ENCODE measurements around the gene SUN5.

Gene SUN5

DNA sequence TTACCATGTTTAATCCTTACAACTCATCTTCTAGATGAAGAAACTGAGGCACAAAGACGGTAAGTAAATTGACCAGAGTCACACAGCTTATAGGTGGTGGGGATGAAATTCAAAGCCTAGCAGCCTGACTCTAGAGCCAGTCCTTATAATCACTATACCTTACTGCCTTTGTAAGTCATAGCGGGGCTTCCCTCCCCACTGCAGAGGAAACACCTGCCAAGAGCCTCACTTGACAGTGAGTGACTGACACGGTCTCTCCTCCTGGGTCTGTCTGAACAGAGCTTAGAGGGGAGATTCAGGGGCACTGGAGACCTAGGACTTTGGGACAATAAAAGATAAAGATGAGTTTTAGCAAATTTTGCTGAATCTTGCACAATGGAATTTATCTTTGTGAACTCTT lies 12.8 kb downstream of the SUN5 start:
- no peak for ATAC-seq

DNA sequence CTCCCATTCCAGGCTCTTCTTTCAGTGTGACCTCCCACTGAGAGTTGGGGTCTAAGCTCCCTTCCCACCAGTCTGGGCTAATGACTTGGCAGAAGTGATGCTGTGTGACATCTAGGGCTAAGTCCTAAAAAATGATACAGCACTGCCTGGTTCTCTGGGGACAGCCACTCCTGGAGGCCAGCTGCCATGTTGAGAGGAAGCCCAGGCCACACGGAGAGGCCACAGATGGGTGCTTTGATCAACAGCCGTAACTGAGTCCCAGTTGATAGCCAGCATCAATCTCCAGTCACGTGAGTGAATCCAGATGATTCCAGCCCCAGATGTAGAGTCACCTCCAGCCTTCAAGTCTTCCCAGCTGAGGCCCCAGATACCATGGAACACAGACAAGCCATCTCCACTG lies 13.8 kb downstream of the SUN5 start:
- ATAC-seq, result no peak

DNA sequence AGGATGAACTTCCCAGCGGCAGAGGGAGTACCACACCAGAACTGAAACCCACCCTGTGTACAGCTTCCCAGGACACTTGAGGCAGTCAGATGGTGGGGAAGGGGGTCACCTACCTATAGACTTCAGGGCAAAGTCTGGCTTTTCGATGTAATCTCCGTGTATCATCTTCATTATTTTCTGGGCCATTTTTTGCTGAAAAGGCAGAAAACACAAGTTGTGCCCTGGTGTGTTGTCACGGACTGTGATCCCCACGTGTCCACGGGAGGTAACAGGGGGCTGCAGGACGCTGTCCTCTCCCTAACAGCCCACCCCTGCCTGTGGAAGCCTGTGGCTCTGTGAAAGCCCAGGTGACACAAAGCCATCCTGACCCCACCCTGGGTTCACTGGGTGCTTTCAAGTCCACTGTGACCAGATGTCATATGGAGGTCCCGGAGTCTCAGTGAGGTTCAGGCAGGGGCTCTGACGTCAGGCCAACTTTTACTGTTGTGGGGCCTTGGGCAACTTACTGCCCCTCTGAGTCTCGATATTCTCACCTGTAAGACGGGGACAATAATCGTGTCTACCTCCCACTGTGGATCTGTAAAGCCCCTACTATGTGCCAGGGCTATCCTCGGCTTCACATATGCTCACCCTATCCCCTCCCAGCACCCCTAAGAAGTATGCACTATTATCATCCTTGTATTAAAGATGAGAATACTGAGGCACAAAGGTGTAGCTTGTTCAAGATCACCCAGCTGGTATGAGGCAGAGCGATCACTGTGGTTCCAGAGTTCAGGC lies 14.5 kb downstream of the SUN5 start:
- no peak for ATAC-seq

DNA sequence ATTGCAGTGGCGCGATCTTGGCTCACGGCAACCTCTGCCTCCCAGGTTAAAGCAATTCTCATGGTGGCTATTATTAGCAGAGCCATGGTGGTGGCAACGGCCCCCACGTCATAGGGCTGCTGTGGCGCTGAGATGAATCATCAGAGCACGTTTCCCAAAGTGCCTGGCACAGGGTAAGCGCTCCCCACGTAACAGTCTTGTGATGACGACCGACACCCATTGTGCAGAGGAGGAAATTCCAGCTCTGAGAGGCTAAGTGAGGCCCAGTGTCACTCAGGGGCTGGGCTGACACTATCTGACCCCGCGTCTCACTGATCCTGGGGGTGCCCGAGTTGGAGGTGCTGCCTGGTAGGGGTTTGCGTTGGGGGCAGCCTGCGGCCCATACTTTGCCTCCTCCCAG lies 16.2 kb downstream of the SUN5 start:
- peak in 1 of 2 donors; percentile 43 for ATAC-seq

DNA sequence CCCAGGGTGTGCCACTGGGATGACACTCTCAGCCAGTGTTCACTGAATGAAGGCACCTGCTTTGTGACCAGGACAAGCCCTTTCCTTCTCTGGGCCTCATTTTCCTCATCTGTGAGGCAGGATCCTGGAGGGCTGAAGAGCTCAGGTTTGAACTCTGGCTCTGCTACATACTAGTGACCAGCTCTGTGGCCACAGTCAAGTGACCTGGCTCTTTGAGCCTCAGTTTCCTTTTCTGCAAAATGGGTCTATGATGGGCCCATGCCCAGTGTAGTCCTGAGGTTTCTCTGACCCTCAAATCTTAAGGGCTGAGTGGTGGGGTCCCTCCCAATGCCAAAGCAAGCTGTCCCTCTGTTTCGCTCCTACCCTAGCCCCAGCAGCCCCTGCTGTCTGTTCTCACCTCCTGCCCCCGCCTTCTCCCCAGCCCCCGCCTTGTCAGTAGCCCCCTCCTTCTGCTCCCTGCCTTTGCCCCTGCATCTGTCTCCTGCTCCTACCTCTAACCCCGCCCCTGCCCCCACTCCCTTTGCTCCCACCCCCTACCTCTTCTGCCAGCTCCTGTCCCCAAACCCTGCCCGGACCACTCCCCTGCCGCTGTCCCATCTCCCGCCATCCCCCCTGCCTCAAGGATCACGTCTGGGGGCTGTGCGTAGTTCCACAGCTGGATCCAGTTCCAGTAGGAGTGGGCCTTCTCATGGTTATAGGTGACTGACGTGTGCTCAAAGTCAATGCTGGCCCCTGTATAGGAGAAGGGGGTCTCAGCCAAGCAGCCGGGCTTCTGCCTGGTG lies 17.0 kb downstream of the SUN5 start:
- ATAC-seq, result no peak

DNA sequence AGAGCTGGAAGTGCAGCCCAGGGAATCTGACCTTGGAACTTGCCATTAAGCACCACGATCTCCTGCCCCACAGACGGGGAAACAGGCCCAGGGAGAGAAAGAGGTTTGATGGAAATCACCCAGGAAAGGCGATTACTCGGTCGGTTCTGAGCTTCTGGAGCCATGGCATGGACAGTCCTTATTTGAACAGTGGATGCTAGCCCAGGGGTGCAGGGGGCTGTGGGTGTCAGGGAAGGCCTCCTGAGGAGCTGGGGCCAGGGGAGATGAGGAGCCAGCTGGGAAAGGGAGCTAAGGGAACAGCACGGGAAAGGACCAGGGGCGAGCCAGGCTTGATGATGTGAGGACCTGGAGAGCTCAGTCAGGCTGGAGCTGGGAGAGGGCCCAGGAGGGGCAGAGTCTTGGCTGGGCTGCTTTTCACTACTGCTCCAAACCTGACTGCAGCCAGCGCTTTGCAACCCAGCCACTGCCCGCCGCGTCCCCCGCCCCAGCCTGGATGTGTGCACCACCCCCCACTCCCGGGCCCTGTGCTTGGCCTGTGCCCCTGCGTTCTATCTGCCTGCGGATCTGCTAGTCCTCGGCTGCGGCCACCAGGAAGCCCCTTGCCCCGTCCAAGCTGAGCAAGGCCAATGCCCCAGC lies 17.8 kb downstream of the SUN5 start:
- no peak for ATAC-seq

DNA sequence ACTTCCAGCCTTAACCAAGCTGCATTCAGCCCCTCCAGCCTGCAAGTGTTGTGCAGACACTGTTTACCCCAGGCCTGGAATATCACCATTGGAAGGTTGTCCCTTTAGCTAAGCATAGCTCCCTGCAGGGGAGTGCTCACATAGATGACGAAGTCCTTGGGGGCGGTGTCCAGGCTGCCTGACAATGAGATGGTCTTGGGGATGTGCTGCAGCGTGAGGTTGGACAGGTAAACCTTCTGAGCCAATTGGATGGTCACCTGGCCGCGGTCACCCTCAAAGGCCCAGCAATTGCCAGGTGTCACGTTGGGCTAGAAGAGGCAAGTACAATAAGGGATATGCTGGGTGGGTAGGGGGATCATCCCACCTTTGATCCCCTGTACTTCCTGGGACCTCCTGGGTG lies 18.6 kb downstream of the SUN5 start:
- ATAC-seq, result no peak

DNA sequence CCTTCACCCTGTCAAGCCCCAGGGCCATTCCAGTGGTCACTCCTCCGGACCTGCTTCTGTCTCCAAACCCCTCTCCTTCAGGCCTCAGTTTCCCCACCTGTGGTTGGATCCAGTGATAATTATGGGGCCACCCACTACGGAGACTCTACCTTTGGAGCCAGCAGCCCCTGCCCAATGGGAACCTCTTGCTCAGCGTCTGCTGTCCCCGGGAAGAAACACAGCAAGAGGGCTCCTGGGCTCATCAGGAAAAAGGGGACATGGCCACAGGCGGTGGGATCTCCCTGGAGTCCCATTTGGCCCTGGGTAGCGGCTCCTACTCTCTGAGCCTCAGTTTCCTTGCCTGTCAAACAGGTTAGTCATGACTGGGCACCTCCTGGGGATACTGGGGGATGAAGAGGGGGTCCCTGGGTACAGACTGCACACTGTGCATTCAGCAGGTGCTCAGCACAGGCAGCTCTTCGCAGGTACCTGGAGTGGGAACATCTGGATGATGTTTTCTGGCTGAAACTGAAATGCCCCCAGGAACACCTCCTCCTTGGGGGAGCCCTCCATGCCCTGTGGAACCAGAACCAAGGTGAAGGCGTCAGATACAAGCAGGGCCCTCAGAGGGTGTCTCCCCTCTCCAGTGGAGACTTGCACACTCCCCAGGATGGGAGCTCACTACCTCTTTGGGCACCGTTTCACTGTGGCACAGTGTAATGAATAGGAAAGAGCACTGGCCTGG lies 19.4 kb downstream of the SUN5 start:
- ATAC-seq, result no peak

DNA sequence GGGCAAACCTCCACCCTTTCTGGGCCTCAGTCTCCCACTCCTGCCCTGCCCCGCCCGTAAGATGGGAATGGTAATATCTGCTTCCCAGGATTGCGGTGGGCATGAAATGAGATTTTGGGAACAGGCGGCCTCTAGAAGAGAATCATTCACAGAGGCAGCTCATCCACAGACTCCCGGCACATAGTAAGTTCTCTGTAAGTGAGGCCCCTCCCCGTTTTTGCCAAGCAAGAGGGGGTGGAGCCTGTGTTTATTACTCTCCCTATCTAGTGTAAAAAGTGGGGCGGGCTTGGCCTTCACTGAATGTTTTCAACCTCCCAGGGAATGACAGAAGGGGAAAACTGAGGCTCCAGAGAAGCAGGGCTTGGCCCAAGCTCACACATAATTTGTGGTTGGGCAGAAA lies 20.0 kb downstream of the SUN5 start:
- ATAC-seq, result no peak

DNA sequence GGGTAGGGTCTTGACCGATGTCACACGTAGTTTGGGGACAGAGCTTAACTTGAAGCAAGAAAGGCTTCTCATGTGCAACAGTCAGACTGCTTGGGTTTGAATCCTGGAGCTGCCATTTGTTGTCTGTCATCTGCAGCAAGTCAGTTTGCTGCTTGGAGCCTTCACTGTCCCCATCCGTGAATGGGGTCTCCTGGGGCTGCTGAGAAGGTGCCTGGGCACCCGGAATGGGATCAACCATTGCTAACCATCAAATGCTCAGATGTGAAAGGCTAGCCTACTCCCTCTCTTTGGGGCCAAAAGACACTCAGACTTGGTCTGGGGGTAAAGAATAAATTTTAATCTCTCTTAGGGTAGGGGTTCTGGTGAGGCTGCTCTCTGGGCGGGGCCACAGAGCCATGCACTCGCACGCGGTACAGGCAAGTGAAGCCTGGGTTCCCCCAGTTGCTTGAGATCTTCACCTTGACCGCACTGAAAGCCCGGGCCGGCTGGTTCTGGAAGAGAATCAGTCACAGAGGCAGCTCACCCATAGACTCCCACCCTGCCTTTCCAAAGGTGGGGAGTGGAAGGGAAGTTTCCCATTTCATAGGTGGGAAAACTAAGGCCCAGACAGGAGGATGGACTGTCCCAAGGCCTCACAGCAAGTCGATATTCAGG lies 20.6 kb downstream of the SUN5 start:
- ATAC-seq, result no peak

DNA sequence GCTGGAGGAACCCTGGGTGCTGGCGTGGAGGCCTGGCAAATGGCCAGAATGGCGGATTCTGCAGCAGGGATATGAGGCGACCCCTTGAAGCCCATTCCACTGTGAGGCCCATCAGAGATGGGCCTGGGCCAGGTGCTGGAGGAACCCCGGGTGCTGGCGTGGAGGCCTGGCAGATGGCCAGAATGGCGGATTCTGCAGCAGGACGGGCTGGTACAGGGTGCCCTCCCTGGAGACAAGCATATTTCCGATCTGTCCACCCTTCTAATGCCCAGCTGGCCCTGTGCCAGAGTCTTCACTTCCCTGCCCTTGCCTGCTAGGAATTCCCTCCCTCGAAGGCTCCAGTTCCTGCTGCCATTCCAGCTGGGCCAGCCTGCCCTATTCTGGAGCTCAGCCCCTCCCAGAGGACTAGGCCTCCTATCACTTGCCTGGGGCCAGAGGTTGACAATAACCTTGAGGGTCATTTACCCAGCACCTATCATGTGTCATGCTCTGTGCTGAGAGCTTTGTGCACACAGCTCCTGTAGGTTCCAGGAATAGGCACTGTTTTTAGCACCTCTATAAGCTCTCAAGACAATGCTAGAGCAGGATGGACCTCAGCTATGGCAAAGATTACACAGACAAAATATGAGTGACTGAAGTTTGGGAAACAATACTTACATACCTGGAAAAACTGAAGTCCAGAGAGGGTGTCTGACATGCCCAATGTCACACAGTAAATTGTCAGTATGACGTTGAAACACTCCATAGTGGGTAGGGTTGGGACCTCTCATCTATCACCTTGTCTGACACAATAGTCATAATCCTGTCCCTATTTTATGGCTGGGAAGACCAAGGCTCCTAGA lies 21.4 kb downstream of the SUN5 start:
- ATAC-seq, result no peak

DNA sequence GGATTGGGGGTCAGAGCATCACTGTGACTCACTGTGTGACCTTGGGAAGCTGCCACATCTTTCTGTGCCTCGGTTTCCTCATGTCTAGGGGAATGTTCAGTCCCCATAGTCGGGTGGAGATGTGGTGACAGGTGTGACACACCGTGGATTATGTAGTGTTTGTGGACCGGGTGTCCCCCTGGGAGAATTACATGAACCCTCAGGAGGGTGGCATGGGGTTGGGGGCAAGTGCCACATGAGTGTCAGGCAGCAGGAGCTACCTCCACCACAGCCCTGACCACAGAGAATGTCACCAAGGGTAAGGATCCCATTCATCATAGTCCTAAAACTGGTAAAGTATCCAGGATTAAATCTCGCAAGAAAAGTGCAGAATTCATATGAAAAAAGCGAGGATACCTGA lies 23.2 kb downstream of the SUN5 start:
- ATAC-seq, result no peak

DNA sequence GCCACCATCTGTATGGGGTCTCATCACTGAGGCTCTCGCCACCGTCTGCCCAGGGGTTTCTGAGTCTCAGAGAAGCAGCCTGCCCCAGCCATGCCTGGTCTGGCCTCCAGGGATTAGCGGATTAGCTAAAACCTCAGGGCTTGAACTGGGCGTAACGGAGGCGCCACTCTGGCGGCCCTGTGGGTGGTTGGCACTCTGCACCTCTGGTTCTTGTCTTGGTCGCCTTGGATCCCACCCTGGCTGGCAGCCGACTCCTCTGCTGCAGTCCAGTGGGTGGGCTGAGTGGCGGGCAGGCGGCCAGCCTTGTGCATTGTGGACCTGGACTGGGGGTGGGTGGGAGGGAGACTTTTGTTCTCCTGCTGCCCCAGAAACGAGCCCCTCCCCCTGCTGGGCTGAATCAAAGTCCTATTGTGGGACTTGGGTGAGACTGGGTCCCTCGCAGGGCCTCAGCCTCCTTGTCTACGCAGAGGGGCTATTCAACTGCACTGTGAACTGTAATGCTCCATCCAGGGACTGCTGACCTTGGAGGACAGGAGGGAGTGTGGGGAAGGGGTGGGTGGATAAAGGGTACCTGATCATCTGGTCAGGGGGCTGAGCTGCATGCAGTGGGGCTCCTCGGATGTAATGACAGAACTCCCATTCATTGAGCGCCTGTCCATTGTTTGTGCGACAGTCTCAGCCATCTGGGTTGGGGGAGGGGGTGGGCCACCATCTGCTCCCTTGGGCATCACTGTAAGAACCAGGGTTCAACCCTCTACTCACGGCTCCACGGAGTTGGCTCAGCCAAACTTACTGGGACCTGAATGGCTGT lies 23.9 kb downstream of the SUN5 start:
- no peak for ATAC-seq

DNA sequence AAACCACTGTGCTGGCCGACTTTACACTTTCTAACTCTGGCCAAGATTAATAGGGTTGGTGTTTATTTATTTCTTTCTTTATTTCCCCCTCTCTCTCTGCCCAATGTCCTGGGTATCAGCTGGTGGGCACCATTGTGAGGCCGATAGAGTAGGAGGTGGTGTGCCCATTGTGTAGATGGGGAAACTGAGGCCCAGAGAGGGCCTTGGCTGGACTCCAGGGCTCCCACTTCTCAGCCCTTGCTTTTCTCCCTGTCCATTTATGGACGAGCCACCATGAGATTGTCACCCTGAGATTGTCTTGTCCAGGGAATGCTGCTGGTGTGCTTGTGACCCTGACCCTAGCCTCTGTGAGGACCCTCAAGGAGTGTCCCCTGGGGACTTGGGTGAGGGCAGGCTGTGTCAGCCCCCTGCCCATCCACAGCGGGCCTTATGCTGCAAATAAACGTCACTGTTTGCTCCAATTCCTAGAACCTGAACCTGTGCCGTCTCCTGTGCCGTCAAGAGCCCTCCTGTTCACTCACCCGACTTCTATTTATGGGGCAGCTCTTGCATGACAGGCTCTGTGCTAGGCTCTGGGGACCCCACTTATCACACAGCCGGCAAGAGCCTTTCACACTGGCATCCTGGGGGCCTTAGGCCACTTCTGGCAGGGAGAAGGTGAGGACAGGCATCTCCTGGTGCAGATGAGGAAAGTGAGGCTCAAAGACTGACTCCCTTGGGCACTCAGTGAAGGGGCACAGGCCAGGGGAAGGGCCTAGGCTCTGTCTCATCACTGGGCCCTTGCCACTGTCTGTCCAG lies 24.8 kb downstream of the SUN5 start:
- no peak for ATAC-seq

DNA sequence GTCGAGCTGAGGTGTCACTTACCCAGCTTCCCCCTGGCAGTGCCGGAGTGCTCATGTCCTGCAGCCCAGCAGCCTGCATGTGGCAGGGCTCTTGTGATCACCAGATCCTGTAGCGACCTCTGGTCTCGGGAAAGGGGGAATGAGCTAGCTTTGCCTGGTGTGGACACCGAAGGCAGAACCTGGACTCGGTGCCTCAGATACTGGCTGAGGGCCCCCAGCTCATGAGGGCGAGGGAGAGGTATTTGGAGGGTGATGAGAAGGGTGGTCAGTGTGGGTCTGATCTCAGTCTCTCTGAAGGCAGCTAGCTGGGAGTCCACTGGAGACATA lies 26.3 kb downstream of the SUN5 start:
- no peak for ATAC-seq

DNA sequence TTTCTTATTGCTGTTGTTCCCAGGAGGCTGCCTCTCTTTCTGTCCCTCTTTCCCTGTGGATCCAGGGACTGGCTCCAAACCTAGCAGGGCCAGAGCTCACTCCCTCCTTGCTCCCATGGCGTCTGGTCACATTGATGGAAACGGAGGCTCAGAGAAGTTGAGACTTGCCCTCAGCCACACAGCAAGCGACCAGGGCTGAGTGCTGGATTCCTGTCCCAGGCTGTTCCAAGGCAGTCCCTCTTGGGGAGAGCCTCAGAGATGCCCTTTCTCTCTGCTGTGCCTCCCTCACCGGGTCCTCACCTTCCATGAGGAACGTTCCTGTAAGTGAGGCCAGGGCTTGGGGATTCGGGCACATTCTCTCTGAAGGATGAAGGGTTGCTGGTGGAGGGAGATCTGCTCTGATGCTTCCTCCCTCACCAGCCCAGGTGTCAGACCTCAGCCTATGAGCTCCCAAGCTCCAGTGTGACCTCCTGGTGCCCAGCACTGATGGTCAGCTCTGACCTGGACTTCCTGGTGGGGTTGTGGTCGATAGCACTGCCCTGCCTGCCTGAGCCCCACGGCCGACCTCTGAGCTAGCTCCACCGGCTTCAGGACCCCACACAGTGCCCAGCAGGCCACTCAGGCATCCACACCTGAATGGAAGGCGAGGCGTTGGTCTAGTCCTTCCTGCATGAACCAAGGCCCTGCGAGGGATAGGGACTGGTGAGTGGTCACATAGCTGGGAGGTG lies 26.8 kb downstream of the SUN5 start:
- ATAC-seq, result no peak

DNA sequence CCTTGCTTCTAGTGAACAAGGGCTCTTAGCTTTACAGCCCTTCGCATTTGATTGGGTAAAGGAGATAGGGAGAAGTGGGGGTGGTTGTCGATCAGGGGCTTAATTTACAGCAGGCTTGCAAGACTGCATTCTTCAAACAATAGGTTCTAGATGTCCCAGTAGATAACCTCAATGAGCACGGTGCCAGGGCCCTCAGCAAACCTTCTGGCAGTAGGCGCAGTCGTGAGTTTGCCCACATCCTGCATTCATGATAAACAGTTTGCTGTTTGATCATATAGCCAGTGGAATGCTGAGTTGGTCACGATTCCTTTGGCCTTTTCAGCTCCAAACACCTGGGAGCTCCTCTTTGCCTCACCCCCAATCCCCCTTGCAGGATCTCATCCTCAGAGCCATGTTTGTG lies 27.5 kb downstream of the SUN5 start:
- no peak for ATAC-seq

DNA sequence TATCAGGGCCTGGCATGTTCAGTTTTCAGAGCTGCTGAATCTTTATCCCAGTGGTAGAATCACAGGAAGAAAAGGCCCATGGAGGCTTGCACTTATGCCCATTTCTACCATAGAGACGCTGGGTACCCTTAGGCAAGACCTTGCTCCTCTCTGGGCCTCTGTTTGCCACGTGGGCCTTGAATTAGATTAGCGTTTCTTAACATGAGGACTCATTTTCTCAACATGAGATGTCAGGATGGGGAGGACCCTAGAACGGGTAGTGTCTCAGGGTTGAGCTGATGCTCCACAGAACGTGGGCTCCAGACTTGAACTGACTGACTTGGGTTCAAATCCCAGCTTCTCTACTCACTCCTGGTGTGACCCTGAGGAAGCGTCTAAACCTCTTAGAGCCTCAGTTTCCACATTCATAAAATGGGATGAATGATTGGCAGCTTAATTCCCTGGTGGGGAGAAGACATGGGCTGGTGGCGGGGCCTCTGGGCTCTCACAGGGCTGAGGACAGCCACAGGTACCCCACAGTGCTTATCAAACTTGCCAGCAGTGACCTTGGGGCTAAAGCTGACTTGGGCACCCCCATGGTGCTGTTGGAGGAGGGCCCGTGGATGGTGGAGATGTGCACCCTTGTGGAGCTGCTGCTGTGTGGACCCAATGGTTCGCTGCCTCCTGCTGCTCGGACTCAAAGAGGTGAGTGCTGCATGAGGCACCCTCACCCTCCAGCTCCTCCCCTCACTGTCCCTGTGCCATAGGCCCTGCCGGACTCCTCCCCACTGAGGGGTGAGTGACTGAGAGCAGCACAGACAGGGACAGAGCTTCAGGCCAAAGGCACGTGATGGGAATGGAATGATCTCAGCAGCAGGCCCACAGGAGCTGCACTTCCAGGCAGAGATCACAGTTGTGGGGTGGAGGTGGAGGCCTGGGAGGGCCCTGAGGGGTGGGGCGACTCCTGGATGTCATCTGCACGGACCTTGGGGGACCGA lies 28.2 kb downstream of the SUN5 start:
- ATAC-seq, result no peak
